ENCODE measurements around the gene B3GNT3. TPM values are rescaled to one million over a fixed set of nuclear protein-coding genes. Genes with fewer than 3 reads are reported as not detected.

The B3GNT3 gene
- total and polyA plus RNA-seq, 2 of the 8 experiments (the other 6 are each of a cell fraction or from before 2014, with no cell fraction given) = 1.5 TPM

GRCh38 chr19:17796013-17796837 lies 1.3 kb downstream of the B3GNT3 start:
- Histone ChIP-seq H3K36me3 (ENCODE audit: control insufficient read depth in 2 of 4, insufficient read depth in 4 of 4, low read length in 3 of 4) (no peaks in the 10 kb centered on the region), H2BK120ac (replicated peaks; ENCODE audit: low read depth, low read length) (no peak overlapping the region), H2BK20ac (ENCODE audit: low read length) (no peak overlapping the region), H3K4me2 (ENCODE audit: insufficient read depth in 1 of 2, low read depth in 2 of 2, low read length in 2 of 2) (peak overlapping the region in 1 of 2 experiments; percentile 71; a peak in 1 of 4 replicates), H3K9ac (replicated peaks in 1 of 4; ENCODE audit: extremely low read depth in 1 of 4, low read depth in 3 of 4, low read length in 3 of 4) (no peak overlapping the region), H4K20me1 (replicated peaks in 1 of 2; ENCODE audit: control insufficient read depth in 1 of 2, insufficient read depth in 2 of 2, low read length in 2 of 2) (no peaks in the 10 kb centered on the region), H3K27me3 (replicated peaks in 1 of 4; ENCODE audit: control insufficient read depth in 3 of 4, extremely low read depth in 1 of 4, insufficient read depth in 3 of 4, low read length in 3 of 4) (peaks cover 0 to 9% (median 7%) of the 10 kb centered on the region in 4 experiments; a peak in 6 of 7 replicates), H4K5ac (ENCODE audit: insufficient read length, low read depth, low read length) (no peak overlapping the region), H3K14ac (ENCODE audit: insufficient read length) (no peak overlapping the region), H3K79me2 (ENCODE audit: control insufficient read depth in 1 of 2, insufficient read depth in 2 of 2, low read length in 2 of 2) (no peaks in the 10 kb centered on the region), H4K8ac (ENCODE audit: extremely low read depth, insufficient read depth, low read length) (no peak overlapping the region), H3K79me1 (ENCODE audit: low read depth, low read length) (no peaks in the 10 kb centered on the region), H2AFZ (ENCODE audit: low read length) (no peak overlapping the region), H3K23ac (ENCODE audit: insufficient read length) (no peak overlapping the region), H2AK5ac (ENCODE audit: low read depth, low read length) (no peak overlapping the region), H2BK12ac (ENCODE audit: low read depth, low read length) (no peak overlapping the region), H3K9me3 (ENCODE audit: insufficient read depth in 2 of 2, low read depth in 1 of 2, low read length in 1 of 2) (no peaks in the 10 kb centered on the region), H3K27ac (ENCODE audit: low read depth, low read length) (no peak overlapping the region), H4K91ac (replicated peaks; ENCODE audit: insufficient read length, low read length) (no peak overlapping the region), H3K4ac (replicated peaks; ENCODE audit: insufficient read length, low read depth, low read length) (no peak overlapping the region), H3K23me2 (ENCODE audit: low read depth, low read length) (peaks cover 12% of the 10 kb centered on the region; the same call in 1 of the 2 replicates), H3K56ac (replicated peaks; ENCODE audit: insufficient read length, low read depth, low read length) (no peak overlapping the region), H3K18ac (ENCODE audit: extremely low read depth, low read length) (no peak overlapping the region), H2BK15ac (ENCODE audit: low read length) (no peak overlapping the region), H3K4me3 (ENCODE audit: extremely low read depth in 1 of 4, insufficient read depth in 2 of 4, low read depth in 3 of 4, low read length in 4 of 4) (peak overlapping the region in 1 of 4 experiments; percentile 69; a peak in 2 of 8 replicates), H2BK5ac (ENCODE audit: low read depth, low read length) (no peak overlapping the region), H3K4me1 (replicated peaks in 1 of 4; ENCODE audit: control insufficient read depth in 3 of 4, insufficient read depth in 4 of 4, low read length in 3 of 4) (peaks cover 0 to 6% (median 4%) of the 10 kb centered on the region in 4 experiments; a peak in 5 of 7 replicates)
- TF ChIP-seq RXRA (IDR thresholded peaks at IDR 0.05; ENCODE audit: insufficient read depth, low read depth, low read length) (no peak), POU5F1 (IDR thresholded peaks at IDR 0.05; ENCODE audit: low read depth, low read length) (no peak), SIX5 (IDR thresholded peaks at IDR 0.05; ENCODE audit: low read depth, low read length) (no peak), NANOG (IDR thresholded peaks at IDR 0.05; ENCODE audit: insufficient read depth, low read depth, low read length, poor library complexity, severe bottlenecking) (no peak), KDM5A (IDR thresholded peaks at IDR 0.05; ENCODE audit: low read length) (no peak), EGR1 (IDR thresholded peaks at IDR 0.05; ENCODE audit: borderline replicate concordance, low read depth, low read length) (no peak), POLR2AphosphoS5 (IDR thresholded peaks at IDR 0.05; ENCODE audit: low read depth, low read length) (no peak), HDAC6 (IDR thresholded peaks at IDR 0.05; ENCODE audit: low read depth, low read length) (no peak), TAF7 (optimal IDR thresholded peaks at IDR 0.05; ENCODE audit: borderline replicate concordance, low read depth, low read length) (no peak)
- 83% methylated on average over 6 of the region's 6 CpGs; no CpG with 5 or more reads in 1 of the 2 experiments for WGBS, 2 experiments (ENCODE audit: extremely low coverage in 1 of 2, insufficient coverage in 1 of 2, insufficient read length in 1 of 2, insufficient replicate concordance in 2 of 2, low coverage in 1 of 2, low lambda C conversion rate in 2 of 2, missing lambda C conversion rate in 1 of 2)
- ChIA-PET POLR2A (ENCODE audit: partially characterized antibody) (interaction anchor here (0.9 to 3.7 kb wide), 4 partner anchors 8 to 190 kb away, joined by 3 to 12 read pairs (median 6); partner anchors contain the start of gene RPL18A), CTCF (ENCODE audit: partially characterized antibody) (interaction anchor here (0.6 to 2.7 kb wide), 7 partner anchors 11 to 232 kb away, joined by 3 to 11 read pairs (median 4); partner anchors contain the start of gene RPL18A)
- DNase-seq (ENCODE audit: low read depth in 1 of 2, low spot score in 2 of 2) (no peak), FAIRE-seq (no peak)
